T-helper 1 cell treated with Interleukin-12 subunit alpha and Interleukin-12 subunit beta and Interleukin-4 antibody, amounts not matched to agents 30 μg/mL and 1 μg/mL, for 36 hours (primary cell): Measurements from ENCODE around the gene CD99.

Experiments used
- H3K27ac Mint-ChIP-seq: one replicate; pipeline ENCODE4 v1.8.0; 2021; ENCODE audit warnings: mild to moderate bottlenecking, mixed read lengths
- H3K27me3 Mint-ChIP-seq: one replicate; pipeline ENCODE4 v1.8.0; 2021; ENCODE audit warnings: low read depth, mixed read lengths
- H3K36me3 Mint-ChIP-seq: one replicate; pipeline ENCODE4 v1.8.0; 2021; ENCODE audit warnings: low read depth, mixed read lengths
- H3K4me1 Mint-ChIP-seq: one replicate; pipeline ENCODE4 v1.8.0; 2021; ENCODE audit warnings: low read depth, mixed read lengths
- H3K4me3 Mint-ChIP-seq: one replicate; pipeline ENCODE4 v1.8.0; 2021; ENCODE audit warnings: mild to moderate bottlenecking, moderate library complexity, mixed read lengths
- H3K9me3 Mint-ChIP-seq: one replicate; pipeline ENCODE4 v1.8.0; 2021; ENCODE audit warnings: mixed read lengths

CD99 gene, protein sequence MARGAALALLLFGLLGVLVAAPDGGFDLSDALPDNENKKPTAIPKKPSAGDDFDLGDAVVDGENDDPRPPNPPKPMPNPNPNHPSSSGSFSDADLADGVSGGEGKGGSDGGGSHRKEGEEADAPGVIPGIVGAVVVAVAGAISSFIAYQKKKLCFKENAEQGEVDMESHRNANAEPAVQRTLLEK

DNA sequence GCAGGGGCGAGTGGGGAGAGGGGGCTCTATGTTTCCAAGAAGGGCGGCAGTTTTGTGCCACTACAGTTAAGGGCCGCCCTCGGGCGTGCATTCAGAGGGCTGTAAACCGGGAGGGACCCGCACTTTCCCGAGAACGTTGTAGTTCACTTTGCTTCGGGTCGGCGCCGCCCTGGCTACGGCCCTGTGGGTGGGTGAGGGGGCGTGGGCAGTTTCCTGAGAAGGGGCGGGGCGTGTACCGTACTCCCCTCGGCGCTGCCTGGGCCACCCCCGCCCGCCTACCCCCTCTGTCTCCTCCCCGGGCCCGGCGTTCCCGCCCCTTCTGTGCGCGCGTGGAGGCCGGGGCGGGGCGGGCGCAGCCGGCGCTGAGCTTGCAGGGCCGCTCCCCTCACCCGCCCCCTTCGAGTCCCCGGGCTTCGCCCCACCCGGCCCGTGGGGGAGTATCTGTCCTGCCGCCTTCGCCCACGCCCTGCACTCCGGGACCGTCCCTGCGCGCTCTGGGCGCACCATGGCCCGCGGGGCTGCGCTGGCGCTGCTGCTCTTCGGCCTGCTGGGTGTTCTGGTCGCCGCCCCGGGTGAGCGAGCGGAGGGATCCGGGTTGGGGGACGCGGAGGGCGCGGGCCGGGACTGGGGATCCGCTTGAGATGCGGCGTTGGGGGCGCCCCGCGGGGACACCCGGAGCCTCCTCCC is at the start of gene CD99:
Gene CD99 (plus strand): TSS at position 440 of the 687 bp plus-strand sequence. CDS start 66 bp downstream, at position 506.
- Mint-ChIP-seq H3K36me3 (peaks cover 26% of the 10 kb centered on the region), H3K27ac (peak within 1 kb of the TSS; percentile 95), H3K9me3 (no peaks in the 10 kb centered on the region), H3K4me1 (peaks cover 32% of the 10 kb centered on the region), H3K27me3 (peaks cover 14% of the 10 kb centered on the region), H3K4me3 (peak within 1 kb of the TSS; percentile 97)

DNA sequence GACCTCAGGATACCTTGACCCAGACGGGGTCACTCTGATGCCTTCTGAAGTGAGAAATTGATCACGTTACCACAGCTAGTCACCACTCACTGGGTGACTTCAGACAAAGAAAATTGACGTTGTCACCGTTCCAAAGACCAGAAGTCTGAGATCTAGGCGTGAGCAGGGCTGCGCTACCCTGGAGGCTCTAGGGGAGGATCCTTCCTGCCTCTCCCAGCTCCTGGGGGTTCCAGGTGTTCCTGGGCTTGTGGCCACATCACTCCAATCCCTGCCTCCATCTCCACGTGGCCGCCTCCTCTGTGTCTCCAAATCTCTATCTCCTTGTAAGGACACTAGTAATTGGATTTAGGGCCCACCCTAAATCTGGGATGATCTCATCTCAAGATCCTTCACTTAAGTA is 48.9 kb upstream of the CD99 start:
- Mint-ChIP-seq H3K36me3 (peaks cover 20% of the 10 kb centered on the region), H3K9me3 (no peaks in the 10 kb centered on the region)

DNA sequence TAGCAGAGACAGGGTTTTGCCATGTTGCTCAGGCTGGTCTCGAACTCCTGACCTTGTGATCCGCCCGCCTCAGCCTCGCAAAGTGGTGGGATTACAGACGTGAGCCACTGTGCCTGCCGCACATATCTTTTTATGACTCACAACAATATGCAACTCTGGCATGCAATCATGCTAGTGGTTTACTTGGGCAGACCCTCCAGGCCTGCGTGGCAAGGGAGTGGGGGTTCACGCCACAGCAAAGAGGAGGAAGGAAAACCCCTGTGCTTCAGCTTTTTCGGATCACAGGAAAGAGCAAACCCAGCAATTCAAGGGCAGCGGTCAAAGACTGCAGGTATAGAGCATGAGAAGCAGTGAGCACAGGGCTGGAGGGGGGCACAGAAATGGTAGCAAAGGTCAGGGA is 48.3 kb upstream of the CD99 start:
- Mint-ChIP-seq H3K27ac (peak overlapping the region; percentile 23), H3K9me3 (no peaks in the 10 kb centered on the region), H3K27me3 (no peaks in the 10 kb centered on the region), H3K4me1 (peaks cover 11% of the 10 kb centered on the region), H3K36me3 (peaks cover 18% of the 10 kb centered on the region), H3K4me3 (no peak overlapping the region)

More for the DNA sequence above, 48.9 kb upstream of the CD99 start:
- no peaks in the 10 kb centered on the region for H3K27me3 Mint-ChIP-seq
- H3K4me3 Mint-ChIP-seq = no peak overlapping the region
- H3K4me1 Mint-ChIP-seq = peaks cover 5% of the 10 kb centered on the region
- H3K27ac Mint-ChIP-seq = no peak overlapping the region

DNA sequence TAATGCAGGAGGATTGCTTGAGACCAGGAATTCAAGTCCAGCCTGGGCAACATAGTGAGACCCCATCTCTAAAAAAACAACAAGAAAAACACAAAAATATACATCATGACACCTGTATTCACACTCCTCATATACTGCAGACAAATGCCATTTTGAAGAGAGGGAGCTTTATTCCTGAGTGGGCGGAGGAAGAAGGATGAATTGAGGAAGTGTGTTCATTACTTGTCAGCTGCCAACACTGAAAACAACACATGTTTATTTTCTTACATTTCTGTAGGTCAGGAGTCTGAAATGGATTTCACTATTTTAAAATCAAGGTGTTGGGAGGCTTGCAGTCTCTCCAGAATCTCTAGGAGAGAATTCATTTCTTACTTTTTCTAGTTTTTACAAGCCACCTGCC is 47.2 kb upstream of the CD99 start:
- no peak overlapping the region for H3K27ac Mint-ChIP-seq
- no peaks in the 10 kb centered on the region for H3K9me3 Mint-ChIP-seq
- H3K4me1 Mint-ChIP-seq = peaks cover 9% of the 10 kb centered on the region
- H3K4me3 Mint-ChIP-seq = no peak overlapping the region
- peaks cover 15% of the 10 kb centered on the region for H3K36me3 Mint-ChIP-seq
- no peaks in the 10 kb centered on the region for H3K27me3 Mint-ChIP-seq

DNA sequence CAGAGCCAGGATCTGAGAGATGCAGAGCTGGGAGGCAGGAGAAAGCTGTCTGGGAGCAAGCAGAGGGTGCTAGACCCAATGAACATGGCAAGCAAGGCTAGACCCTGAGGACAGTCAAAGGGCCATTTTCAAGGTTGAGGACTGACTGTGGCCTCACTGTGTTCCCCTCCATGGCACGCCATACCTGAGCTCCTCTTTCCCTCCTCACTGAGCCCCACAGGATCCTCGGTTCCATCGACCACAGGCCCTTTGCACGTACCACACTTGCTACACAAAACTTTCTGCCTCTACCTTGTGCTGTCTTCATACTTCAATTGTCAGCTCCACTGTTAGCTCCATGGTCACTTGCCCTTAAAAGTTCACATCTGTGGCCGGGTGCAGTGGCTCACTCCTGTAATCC is 45.5 kb upstream of the CD99 start:
- Mint-ChIP-seq H3K4me3 (no peak overlapping the region), H3K27ac (no peak overlapping the region), H3K9me3 (no peaks in the 10 kb centered on the region)

DNA sequence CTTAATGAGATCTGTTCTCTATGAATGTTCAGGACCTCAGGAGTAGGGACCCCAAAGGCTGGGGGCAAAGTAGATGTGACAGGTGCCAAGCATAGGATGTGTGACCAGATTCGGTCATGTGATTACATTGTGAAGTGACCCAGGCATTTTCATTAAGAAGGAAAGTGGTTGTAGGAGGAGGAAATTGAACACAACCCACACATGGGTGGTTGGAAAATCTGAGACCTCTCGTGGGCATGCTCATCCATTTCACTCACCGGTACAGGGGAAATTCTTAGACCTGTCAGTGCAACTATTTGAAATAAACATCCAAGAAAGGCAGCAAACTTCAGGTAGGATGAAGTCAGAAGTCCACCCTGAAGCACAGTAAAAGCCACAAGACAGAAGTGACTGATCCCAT is 43.5 kb upstream of the CD99 start:
- Mint-ChIP-seq H3K9me3 (no peaks in the 10 kb centered on the region), H3K36me3 (peaks cover 16% of the 10 kb centered on the region), H3K27ac (no peak overlapping the region), H3K4me1 (peaks cover 9% of the 10 kb centered on the region), H3K27me3 (no peaks in the 10 kb centered on the region), H3K4me3 (no peak overlapping the region)

More for the DNA sequence above, 45.5 kb upstream of the CD99 start:
- Mint-ChIP-seq H3K36me3 (peaks cover 14% of the 10 kb centered on the region), H3K27me3 (no peaks in the 10 kb centered on the region), H3K4me1 (peaks cover 9% of the 10 kb centered on the region)

DNA sequence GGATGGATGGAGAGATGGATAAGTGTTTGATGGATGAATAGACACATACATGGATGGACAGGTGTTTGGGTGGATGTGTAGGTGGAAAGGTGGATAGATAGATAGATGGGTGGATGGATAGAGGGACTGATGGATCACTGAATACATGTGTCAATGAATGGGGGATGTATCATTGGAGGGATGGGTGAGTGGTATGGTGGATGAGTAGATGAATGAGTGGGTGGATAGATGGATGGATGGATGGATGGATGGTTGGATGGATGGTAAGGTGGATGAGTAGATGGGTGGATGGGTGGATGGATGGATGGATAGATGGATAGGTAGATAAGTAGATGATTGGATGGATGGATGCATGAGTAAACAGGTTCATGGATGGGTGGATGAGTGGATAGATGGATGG is 41.1 kb upstream of the CD99 start:
- no peaks in the 10 kb centered on the region for H3K27me3 Mint-ChIP-seq
- H3K4me1 Mint-ChIP-seq = peaks cover 8% of the 10 kb centered on the region
- H3K36me3 Mint-ChIP-seq = peaks cover 16% of the 10 kb centered on the region
- no peak overlapping the region for H3K27ac Mint-ChIP-seq
- H3K4me3 Mint-ChIP-seq = no peak overlapping the region
- no peaks in the 10 kb centered on the region for H3K9me3 Mint-ChIP-seq

DNA sequence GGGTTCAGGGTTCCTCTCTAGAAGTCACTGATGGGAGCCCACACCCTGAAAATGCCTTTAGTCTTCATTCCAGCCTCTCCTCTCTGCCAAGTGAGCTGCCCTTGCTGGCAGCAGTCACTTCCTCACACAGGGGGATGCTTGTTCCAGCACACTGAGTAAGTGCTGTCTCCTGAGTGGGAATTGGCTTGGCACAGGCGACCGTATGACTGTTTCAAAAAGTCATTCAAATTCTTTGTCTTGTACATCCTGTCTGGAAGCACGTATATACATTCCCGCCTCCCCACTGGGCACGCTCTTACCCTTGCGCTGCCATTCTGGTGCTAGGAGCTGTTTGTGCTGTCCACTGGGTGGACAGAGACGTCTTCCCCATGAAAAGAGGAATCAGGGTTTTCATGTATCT is 40.2 kb upstream of the CD99 start:
- Mint-ChIP-seq H3K27ac (no peak overlapping the region), H3K36me3 (peaks cover 16% of the 10 kb centered on the region), H3K27me3 (no peaks in the 10 kb centered on the region)

DNA sequence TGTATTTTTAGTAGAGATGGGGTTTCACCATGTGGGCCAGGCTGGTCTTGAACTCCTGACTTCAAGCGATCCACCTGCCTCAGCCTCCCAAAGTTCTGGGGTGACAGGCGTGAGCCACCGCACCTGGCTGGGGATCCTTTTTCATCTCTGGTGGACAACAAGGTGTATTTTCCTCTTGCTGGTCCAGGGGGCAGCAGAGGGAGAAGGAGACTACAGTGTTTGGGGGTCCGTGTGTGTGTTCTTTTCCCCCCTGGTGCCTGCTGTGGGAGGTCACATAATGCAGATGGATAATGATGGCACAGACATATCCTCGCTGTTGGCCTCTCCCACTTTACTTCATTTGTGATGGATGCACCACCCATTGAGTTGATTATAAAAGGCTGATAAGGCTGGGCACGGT is 39.0 kb upstream of the CD99 start:
- no peaks in the 10 kb centered on the region for H3K27me3 Mint-ChIP-seq
- no peaks in the 10 kb centered on the region for H3K9me3 Mint-ChIP-seq
- peaks cover 10% of the 10 kb centered on the region for H3K36me3 Mint-ChIP-seq
- no peak overlapping the region for H3K4me3 Mint-ChIP-seq
- peaks cover 7% of the 10 kb centered on the region for H3K4me1 Mint-ChIP-seq
- no peak overlapping the region for H3K27ac Mint-ChIP-seq

More for the DNA sequence above, 40.2 kb upstream of the CD99 start:
- no peak overlapping the region for H3K4me3 Mint-ChIP-seq
- peaks cover 8% of the 10 kb centered on the region for H3K4me1 Mint-ChIP-seq
- H3K9me3 Mint-ChIP-seq = no peaks in the 10 kb centered on the region

DNA sequence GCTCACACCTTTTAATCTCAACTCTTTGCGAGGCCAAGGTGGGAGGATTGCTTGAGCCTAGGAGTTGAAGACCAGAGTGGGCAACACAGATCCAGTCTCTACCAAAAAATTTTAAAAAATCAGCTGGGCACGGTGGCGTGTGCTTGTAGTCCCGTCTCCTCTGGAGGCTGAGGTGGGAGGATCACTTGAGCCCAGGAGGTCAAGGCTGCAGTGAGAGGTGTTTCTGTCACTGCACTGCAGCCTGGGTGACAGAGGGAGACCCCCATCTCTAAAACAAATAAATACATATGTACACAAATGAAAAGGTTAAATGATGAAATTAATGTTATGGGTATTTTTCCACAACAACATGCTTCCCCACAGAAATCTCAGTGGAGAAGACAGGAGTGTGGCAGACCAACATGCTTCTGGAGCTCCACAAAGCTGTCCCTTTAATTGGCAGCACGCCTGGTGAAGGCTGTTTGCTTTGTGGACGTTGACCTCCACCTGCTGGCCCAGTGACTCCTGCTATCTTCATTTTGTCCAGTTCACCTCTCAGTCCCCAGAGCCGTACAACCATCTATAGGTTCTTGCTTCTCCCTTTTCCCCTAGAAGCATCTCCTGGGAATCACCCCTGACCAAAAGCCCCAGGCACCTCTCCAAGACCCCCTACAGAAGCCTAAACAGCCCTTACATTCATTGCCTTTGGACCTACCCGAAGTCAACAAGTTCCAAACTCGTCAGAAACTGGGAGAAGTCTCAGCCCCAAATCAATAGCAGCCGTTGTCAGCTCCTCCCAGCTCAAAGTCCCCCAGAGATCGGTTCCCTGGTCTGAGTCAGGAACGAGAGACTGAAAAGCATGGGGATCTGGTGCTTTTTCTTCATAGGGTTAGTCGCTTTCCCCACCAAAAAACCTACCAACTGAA is 36.4 kb upstream of the CD99 start:
- no peak overlapping the region for H3K27ac Mint-ChIP-seq
- no peak overlapping the region for H3K4me3 Mint-ChIP-seq
- H3K27me3 Mint-ChIP-seq = no peaks in the 10 kb centered on the region
- H3K36me3 Mint-ChIP-seq = peaks cover 8% of the 10 kb centered on the region
- H3K4me1 Mint-ChIP-seq = peaks cover 2% of the 10 kb centered on the region
- H3K9me3 Mint-ChIP-seq = no peaks in the 10 kb centered on the region

DNA sequence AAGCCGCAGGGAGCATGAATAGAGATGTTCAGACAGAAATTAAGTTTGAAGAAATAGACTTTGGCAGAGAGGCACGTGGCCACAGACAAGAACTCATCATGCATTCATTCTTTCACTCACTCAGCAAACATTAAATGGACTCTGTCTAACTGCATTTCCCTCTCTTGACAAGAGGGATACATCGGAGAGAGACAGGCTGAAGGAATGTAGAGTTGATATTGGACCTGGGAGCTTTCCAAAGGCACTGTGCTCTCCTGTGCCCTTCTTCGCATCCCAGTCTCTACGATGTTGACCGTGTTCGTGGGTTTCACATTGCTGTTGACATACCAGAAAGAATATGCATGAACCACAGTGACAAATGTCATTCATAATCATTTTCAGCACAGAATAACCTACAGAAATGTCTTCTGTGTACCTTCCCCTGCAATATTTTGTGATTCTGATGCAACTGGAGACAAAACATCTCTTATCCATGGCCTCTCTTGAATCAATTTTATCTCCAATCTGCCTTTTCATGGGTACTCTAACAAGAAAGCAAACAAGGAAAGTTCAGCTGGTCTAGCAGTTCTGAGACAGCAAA is 34.7 kb upstream of the CD99 start:
- Mint-ChIP-seq H3K27me3 (no peaks in the 10 kb centered on the region), H3K4me3 (no peak overlapping the region), H3K36me3 (no peaks in the 10 kb centered on the region), H3K4me1 (peaks cover 2% of the 10 kb centered on the region), H3K27ac (no peak overlapping the region), H3K9me3 (no peaks in the 10 kb centered on the region)

DNA sequence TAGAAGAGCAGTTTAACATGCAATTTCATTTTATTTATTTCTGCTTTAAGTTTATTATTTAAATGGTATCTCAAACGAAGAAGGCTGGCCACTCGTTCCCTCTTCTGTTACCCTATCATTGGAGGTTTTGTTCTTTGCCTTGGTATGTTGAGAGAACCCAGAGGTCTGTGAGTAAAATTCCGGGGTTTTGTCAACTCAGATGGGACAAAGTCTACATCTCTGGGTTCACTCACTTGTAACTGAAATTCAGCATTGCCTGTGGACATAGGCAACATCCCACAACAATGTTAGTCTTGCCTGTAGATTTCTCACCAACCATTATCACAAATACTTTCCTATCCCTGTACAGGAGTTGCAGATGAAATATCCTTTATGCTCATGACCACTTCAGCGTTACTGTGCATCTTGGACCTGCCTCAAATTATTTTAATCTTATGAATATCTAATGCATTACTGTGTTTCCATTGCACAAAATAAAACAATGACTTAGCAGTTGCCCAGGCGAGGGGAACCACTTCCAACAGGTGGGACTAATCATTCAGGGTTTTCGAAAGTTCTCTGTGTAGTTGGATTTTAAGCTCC is 33.5 kb upstream of the CD99 start:
- Mint-ChIP-seq H3K4me3 (no peak overlapping the region), H3K36me3 (no peaks in the 10 kb centered on the region), H3K9me3 (no peaks in the 10 kb centered on the region), H3K4me1 (peaks cover 2% of the 10 kb centered on the region), H3K27me3 (no peaks in the 10 kb centered on the region), H3K27ac (no peak overlapping the region)

DNA sequence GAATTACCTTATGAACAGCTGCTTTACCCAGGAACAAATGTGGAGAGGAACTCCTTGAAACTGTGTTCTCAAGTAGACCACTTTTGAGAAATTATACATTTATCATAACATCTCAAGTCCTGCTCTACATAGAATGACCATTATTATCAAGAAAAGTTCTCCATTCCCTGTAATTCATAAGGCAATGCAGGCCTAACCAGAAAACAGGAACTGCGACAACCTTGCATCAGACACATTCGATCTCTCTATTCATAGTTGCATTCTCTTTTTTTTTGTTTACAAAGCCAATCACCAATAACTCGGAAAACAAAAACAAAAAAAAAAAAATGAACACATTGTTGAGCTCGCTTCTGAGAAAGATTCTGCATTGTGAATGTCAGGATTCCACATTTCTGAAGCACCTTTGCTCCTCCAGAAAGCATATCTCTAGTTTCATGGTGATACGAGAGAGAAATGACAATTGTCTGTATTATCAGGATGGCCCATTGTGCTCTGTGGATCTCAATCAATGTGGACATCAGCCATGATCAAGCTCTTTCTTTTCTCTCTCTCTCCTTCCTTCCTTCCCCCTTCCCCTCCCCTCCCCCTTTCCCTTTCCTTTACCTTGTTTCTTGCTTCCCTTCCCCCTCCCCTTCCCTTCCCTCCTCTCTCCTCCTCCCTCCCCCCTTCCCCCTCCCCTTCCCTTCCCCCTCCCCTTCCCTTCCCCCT is 32.4 kb upstream of the CD99 start:
- Mint-ChIP-seq H3K36me3 (no peaks in the 10 kb centered on the region), H3K9me3 (no peaks in the 10 kb centered on the region), H3K27me3 (no peaks in the 10 kb centered on the region), H3K4me3 (no peak overlapping the region), H3K4me1 (peaks cover 2% of the 10 kb centered on the region), H3K27ac (no peak overlapping the region)

DNA sequence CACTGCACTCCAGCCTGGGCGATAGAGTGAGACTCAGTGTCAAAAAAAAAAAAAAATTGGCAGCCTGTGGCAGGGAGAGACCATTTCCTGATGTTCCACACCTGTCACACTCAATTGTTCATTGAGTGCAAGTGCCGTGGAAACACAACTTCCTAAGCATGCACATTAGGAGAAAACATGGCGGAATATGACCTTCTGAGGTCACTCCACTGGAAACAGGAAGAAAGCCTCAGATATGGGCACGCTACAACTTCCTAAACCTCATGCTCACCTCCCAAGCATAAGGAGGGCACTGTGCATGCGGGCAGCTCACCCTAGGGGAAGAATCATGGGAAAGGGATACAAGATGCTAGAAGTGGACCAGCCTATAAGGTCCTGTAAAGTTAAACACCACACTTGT is 28.5 kb upstream of the CD99 start:
- no peaks in the 10 kb centered on the region for H3K36me3 Mint-ChIP-seq
- H3K4me3 Mint-ChIP-seq = no peak overlapping the region
- no peaks in the 10 kb centered on the region for H3K9me3 Mint-ChIP-seq
- H3K27ac Mint-ChIP-seq = no peak overlapping the region
- peaks cover 2% of the 10 kb centered on the region for H3K4me1 Mint-ChIP-seq
- no peaks in the 10 kb centered on the region for H3K27me3 Mint-ChIP-seq
